ENCODE data around the gene KIF13A.
"Not testable (repeated sequence)": the region's sequence is repeated elsewhere in the genome, so short reads cannot be mapped to it uniquely, and the experiment has no call there.

KIF13A gene

DNA sequence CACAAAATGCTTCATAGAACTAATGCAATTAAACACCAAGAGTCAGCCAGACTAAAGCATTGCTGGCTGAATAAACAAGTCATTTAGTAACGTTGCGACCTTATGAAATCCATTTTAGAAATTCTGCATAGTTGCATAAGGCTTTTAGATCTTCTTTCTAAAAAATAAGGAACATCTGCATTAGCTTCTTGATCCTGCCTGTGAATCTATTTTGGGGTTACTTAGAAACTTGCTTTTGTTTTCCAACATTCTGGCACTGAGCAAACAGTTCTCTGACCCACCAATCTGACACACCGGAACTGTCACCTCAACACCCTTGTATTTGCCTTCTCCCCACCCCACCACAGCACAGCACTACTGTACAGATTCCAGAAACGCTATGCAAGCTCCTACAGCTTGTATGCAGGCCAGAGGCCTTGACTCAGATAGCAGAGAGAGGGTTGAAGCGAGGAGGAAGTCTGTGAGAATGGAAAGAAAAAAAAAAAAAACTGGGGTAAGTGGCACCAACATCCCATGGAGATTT lies 55.0 kb downstream of the KIF13A start:
- no peak for DNase-seq (ENCODE audit: low spot score)

DNA sequence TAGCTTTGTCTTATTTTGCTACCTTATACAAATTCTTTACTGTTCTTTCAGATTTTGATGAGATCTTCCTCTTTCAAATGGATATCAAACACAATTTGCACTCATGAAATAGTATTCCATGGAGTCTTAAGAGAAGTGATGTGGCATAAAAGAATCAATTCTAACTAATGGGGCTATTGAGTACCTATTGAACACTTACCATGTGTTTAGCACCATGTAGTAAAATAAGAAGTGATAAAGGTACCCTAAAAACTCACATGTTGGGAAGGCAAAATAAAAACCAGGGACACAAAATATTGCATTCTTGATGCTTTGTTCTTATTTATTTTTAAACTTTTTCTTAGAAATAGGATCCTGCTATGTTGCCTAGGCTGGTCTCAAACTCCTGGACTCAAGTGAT lies 56.2 kb downstream of the KIF13A start:
- DNase-seq (ENCODE audit: low spot score): no peak

DNA sequence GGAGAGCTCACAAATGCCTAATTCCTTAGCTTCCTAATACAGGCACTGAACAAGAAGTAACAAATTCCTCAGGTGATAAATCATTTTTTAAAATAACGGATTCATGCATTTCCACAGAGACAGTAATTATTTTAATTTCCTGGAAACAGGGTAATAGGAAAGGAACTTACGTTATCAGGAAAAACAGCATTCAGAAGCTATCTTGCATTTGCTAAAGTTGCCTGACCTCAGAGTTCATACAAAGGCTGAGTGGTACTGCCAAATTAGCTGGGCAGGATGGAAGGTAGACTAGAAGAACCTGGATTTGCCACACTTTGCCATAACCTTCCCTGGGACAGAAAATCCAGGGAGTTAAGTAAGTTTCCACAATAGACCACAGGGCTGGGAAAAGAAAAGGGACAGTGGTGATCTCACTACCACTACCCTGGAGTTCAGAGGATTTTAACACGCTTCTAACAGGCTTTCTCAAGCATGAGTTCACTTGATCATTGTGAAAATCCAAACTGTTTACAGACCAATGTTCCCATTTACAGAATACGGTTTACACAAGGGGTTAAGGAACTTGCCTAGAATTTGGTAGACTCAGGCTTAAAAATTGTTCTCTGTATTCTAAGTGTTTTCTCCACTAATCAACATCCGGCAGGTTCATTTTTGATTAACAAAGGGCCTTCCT lies 57.0 kb downstream of the KIF13A start:
- no peak for DNase-seq (ENCODE audit: low spot score)

DNA sequence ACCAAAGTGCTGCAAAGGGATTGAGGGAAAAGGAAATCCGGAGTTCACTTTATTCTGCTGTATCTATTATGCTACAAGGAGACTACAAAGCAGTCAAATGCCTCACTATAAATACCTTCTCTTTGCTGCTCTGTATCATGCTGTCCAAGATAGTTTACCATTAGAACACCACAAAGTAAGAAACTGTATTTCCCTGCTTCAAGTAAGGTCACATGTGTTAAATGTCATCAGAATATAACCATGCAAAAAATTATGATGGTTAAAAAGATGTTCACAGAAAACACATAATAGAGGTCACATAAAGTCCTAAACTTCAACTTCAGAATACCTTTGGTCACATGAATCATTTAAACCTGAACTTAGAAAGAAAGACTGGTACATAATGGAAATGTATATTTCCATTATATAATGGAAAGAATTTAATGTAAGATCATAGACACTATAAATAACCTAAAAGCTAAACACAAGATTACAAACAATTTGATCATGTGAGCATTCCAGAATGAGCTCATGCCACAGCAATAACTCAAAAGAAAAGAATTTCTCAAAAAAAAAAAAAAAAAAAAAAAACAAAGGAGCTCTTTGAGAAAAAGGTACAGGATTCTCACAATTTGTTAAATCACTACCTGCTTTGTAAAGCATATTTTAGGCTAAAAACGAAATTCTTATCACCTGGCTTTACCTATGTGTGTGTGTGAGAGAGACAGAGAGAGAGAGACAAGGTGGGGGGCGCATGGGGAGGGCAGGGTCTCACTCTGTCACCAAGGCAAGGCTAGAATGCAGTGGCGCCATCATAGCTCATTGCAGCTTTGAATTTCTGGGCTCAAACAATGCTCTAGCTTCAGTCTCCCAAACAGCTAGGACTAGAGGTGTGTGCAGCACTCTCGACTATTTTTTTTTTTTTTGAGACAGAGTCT lies 58.7 kb downstream of the KIF13A start:
- DNase-seq (ENCODE audit: low spot score): no peak

DNA sequence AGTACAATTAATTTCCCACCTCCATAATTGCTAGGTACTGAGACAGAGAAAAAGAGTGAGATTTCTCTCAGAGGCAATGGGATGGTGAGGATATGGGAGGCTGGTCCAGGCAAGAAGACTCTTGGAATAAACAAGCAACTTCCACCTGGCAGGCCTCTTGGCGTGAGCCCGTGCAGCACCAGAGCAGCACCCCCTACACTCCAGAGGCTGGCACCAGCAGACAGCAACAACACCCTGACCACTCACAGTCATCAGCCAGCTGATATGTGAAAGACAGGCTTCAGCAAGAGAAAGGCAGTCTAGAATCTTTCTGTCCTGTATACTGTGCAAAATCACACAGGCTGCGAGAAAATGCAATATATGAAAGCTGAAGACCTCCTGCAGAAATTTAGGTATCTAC lies 59.7 kb downstream of the KIF13A start:
- DNase-seq (ENCODE audit: low spot score): no peak

DNA sequence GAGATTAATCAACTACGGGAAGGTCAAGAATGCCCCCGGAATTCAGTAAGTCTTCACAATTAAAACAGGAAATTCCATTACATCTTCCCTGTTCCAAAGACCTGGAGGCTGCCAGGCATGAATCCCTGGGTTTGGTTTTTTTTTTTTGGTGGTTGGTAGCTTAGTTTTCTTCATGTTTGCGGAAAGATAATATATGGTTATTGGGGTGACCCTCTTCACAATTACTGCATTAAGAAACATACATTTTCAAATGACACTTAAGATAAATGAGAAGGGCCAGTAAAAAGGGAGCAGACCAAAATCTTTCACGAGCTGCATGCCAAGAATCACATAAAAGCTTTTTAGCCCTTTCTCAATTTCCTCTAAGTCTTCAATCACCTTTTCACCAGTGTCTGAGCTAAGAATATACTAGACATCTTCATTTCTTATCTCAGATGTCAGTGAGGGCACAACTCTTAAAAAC lies 64.0 kb downstream of the KIF13A start:
- no peak for DNase-seq (ENCODE audit: low spot score)

DNA sequence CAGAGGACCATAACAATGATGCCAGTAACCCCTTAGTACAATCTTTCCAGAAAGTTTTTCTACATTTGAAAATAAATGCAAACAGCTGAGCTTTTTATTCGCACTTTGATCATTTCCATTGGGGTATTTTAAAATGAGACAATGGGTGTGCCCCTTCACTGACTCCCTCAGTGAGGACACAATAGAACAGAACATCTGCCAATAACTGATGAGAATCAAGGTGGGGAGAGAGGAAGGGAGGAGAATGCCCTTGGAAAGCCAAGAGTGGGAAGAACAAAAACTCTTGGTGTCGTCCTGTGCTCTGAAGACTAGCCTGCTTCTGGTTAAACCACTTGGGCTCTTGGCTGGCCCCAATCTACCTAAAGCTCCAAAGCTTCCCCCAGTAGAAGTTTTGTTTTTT lies 66.0 kb downstream of the KIF13A start:
- DNase-seq (ENCODE audit: low spot score): no peak

DNA sequence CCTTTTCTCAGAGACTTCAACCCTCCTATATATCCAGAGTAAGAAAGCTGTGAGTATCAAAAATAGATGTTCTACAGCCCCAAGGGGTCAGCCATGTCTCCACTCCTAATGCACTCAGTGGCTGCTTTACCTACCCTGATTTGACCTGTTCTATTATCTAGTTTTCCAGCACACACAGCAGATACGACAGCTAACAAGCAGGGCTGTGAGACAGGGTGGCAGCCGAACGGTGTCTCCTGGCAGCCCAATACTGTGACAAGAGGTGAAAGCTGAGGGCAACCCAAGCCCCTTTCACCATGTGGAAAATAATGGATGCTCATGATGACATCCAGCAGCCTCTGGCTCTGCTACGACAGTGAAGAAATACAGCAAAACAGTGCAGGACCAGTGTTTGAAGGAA lies 67.9 kb downstream of the KIF13A start:
- no peak for DNase-seq (ENCODE audit: low spot score)

DNA sequence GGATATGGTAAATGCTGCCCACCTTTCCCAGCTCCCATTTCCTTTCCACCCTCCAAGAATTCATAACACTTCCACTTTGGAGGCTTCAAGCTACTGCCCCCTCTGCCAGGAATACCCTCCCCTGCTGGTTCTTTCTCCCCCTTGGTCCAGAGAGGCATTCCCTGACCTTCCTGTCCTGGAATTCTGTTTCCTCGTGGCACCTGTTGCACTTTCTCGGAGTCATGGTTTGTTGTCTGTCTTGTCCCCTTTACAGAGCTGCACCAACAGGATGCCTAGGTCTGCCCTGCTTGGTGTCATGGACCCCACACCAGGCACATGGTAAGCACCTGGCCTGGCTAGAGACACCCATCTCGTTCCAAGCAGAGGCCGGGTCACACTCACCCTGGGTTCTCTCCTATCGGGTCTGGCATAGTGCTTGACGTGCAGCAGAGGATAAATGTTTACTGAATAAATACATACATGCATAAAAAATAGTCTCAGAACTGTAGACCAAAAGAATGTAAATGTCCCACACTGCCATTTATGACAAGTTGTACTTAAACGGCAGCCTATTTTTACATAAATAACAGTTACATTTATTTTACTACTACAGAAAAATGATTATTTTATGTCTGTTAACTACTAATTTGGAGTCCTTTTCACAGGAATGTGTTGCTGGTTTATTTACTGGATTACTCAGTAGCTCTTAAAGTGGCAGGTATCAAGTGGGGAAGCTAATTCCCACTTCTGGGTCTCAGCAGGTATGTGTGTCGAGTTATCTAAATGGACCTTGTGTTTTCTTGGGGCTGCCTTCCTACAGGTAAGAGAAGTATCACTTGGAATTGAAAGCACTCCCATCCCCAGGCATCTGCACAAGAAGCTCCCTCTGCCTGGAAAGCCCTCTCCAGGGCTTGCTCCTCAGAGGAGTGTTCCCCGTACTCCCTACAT lies 69.3 kb downstream of the KIF13A start:
- DNase-seq (ENCODE audit: low spot score): no peak

DNA sequence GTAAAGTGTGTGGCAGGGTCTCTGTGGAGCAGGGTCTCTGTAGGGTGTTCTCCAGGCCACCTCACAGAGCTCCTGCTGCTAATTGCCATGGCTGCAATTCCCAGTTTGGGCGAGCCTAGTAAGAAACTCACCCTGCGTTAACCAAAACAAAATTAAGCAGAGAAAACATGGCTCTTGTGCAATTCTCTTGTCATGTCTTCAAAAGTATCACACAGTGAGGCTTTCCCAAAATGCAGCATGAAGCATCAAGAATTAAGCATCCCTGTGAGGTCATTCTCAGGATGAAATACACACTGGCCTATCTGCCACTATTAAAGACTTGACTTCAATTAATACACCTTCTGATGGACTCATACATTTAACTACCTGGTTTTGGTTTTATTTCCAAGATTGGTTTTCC lies 72.8 kb downstream of the KIF13A start:
- no peak for DNase-seq (ENCODE audit: low spot score)

DNA sequence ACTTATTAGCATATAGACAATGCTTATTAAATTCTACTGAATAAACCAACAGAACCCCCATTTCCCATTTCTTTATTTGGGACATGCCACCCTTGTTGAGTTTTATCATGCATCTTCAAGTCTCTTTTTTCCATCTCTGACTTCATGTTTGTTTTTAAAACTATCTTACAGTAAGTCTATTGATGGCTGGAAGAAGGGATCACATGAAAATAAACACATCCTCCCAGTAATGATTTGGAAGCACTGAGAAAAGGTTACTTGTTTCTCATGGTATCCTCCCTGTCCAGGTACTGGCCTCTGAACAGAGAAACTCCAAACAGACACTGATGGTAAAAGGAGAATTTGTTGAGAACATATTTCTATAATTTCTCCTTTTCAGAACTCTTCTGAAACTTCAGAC lies 74.9 kb downstream of the KIF13A start:
- no peak for DNase-seq (ENCODE audit: low spot score)

DNA sequence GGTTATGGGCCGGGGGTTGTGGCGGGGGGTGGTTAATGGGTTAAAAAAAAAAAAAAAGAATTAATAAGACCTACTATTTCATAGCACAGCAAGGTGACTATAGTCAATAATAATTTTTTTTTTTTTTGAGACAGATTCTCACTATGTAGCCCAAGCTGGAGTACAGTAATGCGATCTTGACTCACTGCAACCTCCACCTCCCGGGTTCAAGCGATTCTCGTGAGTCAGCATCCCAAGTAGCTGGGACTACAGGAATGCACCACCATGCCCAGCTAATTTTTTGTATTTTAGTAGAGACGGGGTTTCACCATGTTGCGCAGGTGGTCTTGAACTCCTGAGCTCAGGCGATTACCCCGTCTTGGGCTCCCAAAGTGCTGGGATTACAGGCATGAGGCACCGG lies 75.8 kb downstream of the KIF13A start:
- not testable (repeated sequence) for DNase-seq (ENCODE audit: low spot score)

DNA sequence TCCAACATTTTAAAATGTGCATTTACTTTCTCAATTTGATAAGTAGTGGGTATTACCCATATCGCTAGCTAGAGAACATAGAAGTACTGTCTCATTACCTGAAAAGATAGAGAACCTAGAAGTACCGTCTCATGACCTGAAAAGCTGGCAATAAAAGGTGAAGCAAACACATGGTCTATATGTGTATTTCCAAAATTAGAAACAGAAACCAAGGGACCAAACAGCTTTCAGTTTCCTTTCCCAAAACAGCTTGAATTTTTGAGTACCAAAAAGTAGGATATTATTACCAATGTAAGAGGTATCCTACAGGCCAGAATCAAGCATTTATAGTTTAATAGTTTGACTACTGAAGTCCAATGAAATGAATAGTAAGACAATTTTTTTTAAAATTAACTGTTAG lies 77.2 kb downstream of the KIF13A start:
- no peak for DNase-seq (ENCODE audit: low spot score)

DNA sequence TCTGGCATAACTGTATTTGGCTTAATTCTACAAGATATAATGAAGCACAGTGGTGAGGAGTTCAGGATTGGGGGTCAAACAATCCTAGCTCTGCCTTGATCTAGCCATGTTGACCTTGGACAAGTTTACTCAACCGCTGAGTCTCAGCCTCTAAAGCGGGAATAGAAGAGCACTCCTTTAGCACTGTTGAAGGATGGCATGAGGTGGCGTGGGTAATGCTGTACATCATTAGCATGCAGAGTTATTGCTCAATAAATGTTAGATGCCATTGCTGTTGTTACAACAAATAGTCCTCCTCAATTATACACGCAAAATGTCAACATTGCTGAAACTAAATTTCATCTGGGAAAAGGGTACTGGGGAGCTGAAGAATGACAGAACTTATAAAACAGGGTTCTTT lies 78.6 kb downstream of the KIF13A start:
- DNase-seq (ENCODE audit: low spot score): no peak

DNA sequence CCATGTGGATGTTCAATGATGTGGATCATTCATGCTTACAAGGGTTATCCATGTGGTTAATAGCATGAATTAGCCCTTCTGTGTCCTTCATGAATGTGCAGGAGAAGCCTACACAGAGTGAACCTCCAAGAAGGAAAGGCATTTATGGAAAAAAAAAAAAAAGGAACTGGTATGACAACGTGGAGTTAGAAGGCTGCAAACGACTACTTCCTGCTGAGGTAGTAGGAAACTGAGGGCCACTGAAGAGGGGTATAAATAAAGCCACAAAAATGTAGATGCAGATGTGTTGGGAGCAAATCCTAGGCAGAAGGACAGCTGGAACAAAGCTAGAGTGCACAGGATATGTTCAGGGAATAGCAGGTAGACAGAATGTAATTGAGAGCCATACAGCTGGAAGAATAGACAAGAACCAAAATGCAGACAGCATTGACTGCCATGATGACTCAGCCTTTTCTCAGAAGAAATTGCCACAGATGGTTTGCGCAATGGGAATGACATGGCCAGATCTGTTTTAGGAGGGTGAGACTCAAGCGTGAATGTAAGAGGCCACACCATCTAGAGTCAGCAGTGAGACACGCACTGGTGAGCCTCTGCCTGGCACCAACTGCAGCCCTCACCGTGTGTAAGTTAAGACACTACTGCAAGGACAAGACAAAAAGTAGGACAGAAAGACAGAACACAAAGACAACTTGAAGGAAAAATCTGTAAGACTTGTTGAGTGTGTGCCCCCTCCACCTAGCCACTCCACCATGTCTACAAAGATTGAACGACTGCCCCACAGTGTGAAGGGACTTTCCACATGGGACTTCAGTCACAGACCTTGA lies 79.8 kb downstream of the KIF13A start:
- no peak for DNase-seq (ENCODE audit: low spot score)

DNA sequence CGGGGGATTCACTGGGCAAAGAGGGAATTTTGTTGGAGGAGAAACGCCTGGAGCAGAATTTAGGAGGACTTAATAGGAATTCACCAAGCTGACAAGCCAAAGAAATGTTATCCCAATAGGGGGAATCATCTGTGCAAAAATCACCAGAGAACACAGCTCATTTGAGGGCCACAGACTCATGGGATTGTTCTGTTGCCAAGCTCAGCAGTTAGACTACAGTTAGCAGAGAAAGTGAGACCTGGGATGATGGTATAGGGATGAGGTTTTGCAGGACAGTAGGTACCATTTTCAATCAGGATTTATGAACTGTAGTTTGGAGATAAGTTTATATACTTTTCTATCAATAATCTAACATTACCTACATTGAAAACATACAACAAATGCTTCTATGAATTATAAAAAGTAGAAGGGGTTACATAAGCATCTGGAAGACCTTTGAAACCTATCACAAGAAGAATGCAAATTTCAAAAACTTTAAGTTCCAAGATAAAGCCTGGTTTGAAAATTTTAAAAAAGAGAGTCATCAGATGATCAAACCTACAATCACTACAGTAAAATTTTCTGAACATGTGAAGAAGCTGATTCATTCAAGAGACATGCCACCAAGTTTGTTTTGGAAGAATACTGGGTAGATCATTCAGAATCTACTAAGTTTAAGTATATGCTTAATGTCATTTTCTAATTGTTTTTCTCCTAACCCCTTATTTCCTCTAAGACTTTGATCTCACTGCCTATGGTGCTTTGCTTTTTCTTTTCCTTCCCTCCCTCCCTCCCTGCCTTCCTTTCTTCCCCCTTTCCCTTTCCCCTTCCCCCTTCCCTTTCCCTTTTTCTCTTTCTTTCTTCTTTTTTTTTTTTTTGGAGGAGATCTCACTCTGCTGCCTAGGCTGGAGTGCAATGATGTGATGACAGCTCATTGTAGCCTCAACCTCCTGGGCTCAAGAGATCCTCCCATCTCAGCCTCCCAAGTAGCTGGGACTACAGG lies 81.5 kb downstream of the KIF13A start:
- DNase-seq (ENCODE audit: low spot score): no peak

DNA sequence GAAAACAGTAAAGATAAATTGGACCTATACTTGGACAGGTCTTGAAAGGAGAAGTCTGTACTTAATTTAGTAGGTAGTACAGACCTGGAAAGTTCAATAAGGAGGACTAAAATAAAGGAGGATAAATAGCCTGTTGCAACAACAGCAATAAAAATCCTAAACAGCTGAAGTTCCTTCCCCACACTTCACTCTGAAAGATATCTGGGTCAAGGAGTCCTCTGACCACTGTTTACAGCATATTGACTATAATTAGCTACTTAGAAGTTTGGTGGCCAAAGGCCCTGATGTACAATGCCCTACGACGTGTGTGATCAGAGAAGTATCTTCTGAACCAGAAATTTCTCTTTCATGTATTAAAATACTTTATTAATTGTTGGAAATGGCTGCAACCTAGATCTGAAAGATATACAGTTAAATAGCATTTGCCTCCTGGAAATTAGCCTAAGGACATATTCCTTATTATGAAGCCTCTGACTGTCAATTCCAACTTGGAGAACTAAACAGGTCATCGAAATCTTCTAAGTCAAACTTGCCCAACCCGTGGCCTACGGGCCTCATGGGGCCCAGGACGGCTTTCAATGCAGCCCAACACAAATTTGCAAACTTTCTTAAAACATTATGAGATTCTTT lies 82.8 kb downstream of the KIF13A start:
- DNase-seq (ENCODE audit: low spot score): no peak

DNA sequence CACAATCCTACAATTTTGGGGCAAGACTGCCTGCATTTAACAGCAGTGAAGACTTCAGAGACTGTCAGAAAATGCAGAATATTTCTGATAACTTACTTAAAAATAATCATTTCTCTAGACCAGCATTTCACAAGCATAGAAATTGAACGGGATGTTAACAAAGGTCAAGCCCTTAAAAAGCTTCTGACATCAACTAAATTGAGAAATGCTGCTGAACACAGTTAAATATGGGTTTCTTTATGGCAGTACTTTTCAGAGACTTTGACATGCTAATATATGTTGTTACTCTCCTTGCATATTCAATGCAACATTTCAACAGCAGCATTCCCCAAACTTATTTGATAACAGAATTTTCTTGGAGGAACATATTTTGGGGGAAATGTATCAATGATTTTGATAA lies 84.5 kb downstream of the KIF13A start:
- no peak for DNase-seq (ENCODE audit: low spot score)

DNA sequence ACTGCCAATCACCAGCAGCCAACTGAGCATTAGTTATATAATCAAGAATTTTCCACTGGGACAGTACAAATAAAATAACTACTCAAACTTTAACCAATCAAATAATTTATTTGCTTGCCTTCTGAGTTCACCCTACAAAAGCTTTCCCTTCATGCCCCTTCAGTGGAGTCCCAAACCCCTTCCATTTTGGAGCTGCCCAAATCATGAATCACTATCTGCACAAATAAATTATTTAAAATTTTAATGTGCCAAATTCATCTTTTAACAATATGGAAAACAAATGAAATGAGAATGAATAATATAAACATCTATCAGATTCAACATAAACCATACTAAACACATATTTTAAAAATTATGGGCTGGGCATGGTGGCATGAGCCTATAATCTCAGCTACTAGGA lies 85.9 kb downstream of the KIF13A start:
- DNase-seq (ENCODE audit: low spot score): no peak
